GM21367 (cell line): ENCODE measurements around the gene RAB11FIP4.

Experiments
- ATAC-seq: cut with Tn5 transposase; IDR thresholded peaks from one replicate; pipeline ENCODE4 v1.9.1; 2021; ENCODE audit not compliant: unreplicated experiment

Gene RAB11FIP4

DNA sequence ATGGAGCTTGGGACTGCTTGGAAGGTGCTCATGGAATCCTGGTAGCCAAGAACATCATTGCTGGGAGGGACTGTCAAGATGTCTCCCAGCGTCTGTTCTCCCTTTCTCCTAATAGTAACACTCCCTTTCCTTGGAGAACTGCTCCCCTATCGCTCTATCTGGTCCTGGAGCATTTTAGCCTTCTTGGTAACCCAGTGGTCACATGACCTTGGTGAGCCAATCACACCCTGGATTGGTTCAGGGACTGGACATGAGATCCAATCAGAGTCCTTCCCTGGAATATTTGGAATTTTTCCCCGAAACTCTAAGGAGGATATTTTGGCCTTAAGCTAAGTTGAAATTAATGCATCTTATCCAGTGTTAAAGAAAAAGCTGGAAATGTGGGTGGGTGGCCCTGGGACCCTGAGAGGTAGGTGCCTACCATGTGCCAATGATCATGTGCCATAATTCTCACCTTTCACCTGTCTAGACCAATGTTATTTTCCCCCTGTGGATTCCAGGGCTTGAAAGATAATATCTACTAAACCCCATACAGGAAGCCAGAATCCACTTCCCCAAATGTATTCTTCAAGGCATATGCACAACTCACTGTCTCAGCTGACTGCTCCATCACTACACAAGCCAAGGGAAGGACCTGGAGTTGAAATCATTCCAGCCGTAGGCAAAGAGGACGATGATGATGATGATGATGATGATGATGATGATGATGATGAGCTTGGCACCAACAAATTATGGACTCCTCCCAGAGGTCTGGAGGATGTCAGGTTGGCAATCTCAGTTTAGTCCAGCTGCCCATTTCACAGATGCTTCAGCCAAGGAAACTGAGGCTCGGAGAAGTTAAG lies 193.2 kb downstream of the RAB11FIP4 start:
- no peak for ATAC-seq

GRCh38 chr17:31585280-31585630 lies 193.8 kb downstream of the RAB11FIP4 start:
- ATAC-seq = no peak

DNA sequence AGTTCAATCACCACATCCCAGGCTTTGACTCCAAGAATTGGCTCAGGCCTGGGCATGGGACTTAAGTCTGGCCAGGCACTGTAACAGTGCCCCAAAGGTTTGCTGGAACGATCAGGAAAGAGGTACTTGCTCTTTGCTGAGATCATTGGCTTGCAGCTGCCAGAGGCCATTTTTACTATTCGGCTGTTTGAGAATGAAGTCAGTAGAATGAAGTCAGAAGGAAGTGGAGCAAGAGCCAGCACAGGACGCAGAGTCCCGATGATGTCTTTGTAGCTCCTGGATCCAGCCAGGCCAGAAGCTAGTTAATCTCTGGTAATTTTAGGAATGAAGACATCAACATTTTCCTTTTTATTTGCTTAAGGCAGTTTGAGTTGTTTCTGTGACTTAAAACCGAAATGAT lies 195.5 kb downstream of the RAB11FIP4 start:
- no peak for ATAC-seq

DNA sequence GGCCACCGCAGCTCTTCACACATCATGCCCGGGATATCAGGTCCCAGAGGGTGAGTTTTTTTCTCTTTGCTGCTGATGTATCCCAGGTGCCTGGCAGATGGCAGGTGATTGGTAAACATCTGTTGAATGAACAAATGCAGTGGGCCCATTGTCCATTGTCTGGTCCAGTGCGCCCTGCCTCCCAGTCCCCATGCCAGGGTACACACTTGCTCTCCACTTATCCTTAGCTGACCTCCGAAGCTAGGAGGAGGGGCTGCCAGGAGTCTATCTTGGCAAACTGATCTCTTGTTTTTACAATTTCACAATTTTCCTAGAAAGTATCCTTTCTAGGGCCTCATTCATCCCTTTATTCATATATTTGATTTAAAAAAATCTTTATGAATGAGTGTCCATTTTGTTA lies 196.0 kb downstream of the RAB11FIP4 start:
- ATAC-seq = no peak
